Activated gamma-delta T cell (primary cell): ENCODE data around the gene NOTCH2.

Experiments
- DNase-seq: peaks from one replicate; lab custom pipeline; 2025; lab: John Stamatoyannopoulos, UW

The NOTCH2 gene

GRCh38 chr1:119906927-119907652 lies 162.4 kb downstream of the NOTCH2 start:
- no peak for DNase-seq

- DNase-seq = no peak
Observed at GRCh38 chr1:119903443-119903835, 166.0 kb downstream of the NOTCH2 start.

GRCh38 chr1:119902775-119903442 lies 166.6 kb downstream of the NOTCH2 start:
- no peak for DNase-seq

- DNase-seq = no peak
Observed at GRCh38 chr1:119898981-119899720, 170.3 kb downstream of the NOTCH2 start.

GRCh38 chr1:119898530-119898929 lies 170.9 kb downstream of the NOTCH2 start:
- no peak for DNase-seq

- DNase-seq = no peak
Observed at GRCh38 chr1:119896303-119896702, 173.2 kb downstream of the NOTCH2 start, which contains the start of gene ADAM30. ADAM30 (minus strand) TSS chr1:119896515; CDS start chr1:119896336, 179 bp downstream.

- no peak for DNase-seq
Observed at GRCh38 chr1:119895102-119895501, 174.4 kb downstream of the NOTCH2 start.

- no peak for DNase-seq
Observed at GRCh38 chr1:119893827-119894700, 175.4 kb downstream of the NOTCH2 start.

GRCh38 chr1:119893238-119893791 lies 176.1 kb downstream of the NOTCH2 start:
- DNase-seq = no peak

- no peak for DNase-seq
Observed at GRCh38 chr1:119891386-119891785, 178.1 kb downstream of the NOTCH2 start.

GRCh38 chr1:119888476-119888875 lies 181.0 kb downstream of the NOTCH2 start:
- DNase-seq = no peak

- DNase-seq = no peak
Observed at GRCh38 chr1:119887427-119887826, 182.0 kb downstream of the NOTCH2 start.

- no peak for DNase-seq
Observed at GRCh38 chr1:119885903-119886783, 183.3 kb downstream of the NOTCH2 start.

- no peak for DNase-seq
Observed at GRCh38 chr1:119884711-119885110, 184.8 kb downstream of the NOTCH2 start.

GRCh38 chr1:119883826-119884225 lies 185.6 kb downstream of the NOTCH2 start:
- DNase-seq = no peak

GRCh38 chr1:119882132-119883049 lies 187.1 kb downstream of the NOTCH2 start:
- no peak for DNase-seq

GRCh38 chr1:119879510-119880434 lies 189.7 kb downstream of the NOTCH2 start:
- DNase-seq = no peak

GRCh38 chr1:119878171-119878570 lies 191.3 kb downstream of the NOTCH2 start:
- DNase-seq = no peak
